Upper lobe of right lung (tissue), 1 donor: ENCODE results near the gene CAMTA1. TPM values are rescaled to one million over a fixed set of nuclear protein-coding genes. Genes with fewer than 3 reads are reported as not detected.

Experiments used
- ATAC-seq: fragments of 200-7000 bp; cut with Tn5 transposase; one replicate; pipeline ENCODE4 v1.9.1; 2020; ENCODE audit warnings: mild to moderate bottlenecking, moderate library complexity
- DNase-seq: peaks from one replicate; pipeline ENCODE4 v3.0.0-alpha.2; 2020
- H3K27ac ChIP-seq: fragments of 200-600 bp; one replicate; pipeline ENCODE4 v1.8.0; 2022
- H3K27me3 ChIP-seq: fragments of 200-600 bp; one replicate; pipeline ENCODE4 v1.8.0; 2022; ENCODE audit warnings: mild to moderate bottlenecking
- H3K36me3 ChIP-seq: fragments of 200-600 bp; one replicate; pipeline ENCODE4 v1.8.0; 2022
- H3K4me1 ChIP-seq: fragments of 200-600 bp; one replicate; pipeline ENCODE4 v1.8.0; 2022
- H3K4me3 ChIP-seq: fragments of 200-600 bp; one replicate; pipeline ENCODE4 v1.8.0; 2022; ENCODE audit warnings: mild to moderate bottlenecking
- H3K9me3 ChIP-seq: fragments of 200-600 bp; one replicate; pipeline ENCODE4 v1.8.0; 2022
- intact Hi-C: fragments of 100-400 bp; cut with DNase I; formaldehyde crosslinking; loops from one replicate; pipeline ENCODE4 v1.11.0; 2022
- total RNA-seq: library from RNA; stranded (reverse); fragmentation: NEBNext Ultra II Directional; extraction: Animal tissue kit (Norgen Biotek cat#: 25700); gene quantifications from one replicate; pipeline ENCODE4 v1.2.1, GENCODE V29; 2021
- TF ChIP-seq, protein P1 (sequence below): fragments of 200-600 bp; IDR thresholded peaks from one replicate; pipeline ENCODE4 v1.8.0; 2022; ENCODE audit warnings: antibody characterized with exemption
- donor health status: DM: no; HTN: yes; CAD: no; lungs with severe emphysema.

The CAMTA1 gene
- total RNA-seq, 1 donor from 2014 or later: 63.4 TPM

DNA sequence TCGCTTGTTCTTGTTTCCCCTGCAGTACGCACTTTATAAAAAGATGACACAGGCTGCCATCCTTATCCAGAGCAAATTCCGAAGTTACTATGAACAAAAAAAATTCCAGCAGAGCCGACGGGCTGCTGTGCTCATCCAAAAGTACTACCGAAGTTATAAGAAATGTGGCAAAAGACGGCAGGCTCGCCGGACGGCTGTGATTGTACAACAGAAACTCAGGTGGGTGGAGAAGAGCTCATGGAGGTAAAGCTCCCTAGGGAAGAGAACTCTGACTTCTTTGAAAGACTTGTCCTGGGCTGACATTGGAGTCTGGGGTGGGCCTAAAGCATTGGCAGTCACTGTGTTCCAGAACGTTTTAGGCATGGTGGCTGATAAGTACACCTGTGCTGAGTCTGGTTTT is 965.9 kb downstream of the CAMTA1 start:
- TF ChIP-seq, protein P1, sequence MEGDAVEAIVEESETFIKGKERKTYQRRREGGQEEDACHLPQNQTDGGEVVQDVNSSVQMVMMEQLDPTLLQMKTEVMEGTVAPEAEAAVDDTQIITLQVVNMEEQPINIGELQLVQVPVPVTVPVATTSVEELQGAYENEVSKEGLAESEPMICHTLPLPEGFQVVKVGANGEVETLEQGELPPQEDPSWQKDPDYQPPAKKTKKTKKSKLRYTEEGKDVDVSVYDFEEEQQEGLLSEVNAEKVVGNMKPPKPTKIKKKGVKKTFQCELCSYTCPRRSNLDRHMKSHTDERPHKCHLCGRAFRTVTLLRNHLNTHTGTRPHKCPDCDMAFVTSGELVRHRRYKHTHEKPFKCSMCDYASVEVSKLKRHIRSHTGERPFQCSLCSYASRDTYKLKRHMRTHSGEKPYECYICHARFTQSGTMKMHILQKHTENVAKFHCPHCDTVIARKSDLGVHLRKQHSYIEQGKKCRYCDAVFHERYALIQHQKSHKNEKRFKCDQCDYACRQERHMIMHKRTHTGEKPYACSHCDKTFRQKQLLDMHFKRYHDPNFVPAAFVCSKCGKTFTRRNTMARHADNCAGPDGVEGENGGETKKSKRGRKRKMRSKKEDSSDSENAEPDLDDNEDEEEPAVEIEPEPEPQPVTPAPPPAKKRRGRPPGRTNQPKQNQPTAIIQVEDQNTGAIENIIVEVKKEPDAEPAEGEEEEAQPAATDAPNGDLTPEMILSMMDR: no peak
- intact Hi-C loops: loop anchor here (5.0 kb wide), 1 partner anchor 84 kb away; no protein-coding TSS in a partner anchor
- no peak overlapping the region for H3K27ac ChIP-seq

DNA sequence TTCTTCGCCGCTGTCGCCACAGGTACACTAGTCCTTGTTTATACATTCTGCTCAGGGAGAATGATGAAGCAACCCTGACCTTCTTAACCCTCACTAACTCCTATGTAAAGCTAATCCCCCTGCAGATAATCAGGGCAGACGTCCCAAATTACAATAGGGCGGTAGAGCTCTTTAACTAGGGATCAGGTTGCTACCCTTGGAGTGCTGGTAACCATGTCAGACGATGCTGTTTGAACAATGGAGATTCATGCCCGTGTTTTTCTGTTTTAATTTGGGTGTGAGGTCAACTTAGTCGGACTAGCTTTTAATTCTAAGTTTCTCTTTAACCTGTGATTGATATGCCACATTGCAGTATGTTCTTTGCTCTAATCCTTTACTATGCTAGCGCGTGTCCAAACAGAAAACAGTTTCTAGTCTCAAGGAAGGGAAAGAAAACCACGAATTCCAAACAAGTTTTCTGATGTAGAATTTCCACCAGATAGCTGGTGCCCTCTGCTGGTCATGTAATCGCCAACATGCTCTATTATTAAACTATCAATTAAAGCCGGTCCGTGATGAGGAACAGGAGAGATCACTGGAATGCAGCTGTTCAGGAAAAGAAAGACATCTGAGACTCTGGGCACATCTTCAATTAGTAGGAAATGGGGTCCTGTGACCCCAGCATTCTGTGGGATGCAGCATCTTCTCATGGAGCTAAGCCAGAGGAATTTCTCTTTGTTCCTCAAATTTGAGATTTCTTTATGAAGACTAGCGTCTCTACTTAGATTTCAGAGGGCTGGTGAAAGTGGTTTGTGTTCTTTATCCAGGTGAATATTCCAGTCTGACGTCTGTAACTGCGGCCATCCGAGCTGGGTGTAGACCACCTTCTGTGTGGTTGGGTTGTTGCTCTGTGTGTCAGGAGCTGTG is 967.5 kb downstream of the CAMTA1 start:
- Histone ChIP-seq H3K36me3 (no peaks in the 10 kb centered on the region), H3K27me3 (no peaks in the 10 kb centered on the region), H3K9me3 (no peaks in the 10 kb centered on the region), H3K4me3 (peak overlapping the region; percentile 27), H3K4me1 (peaks cover 16% of the 10 kb centered on the region), H3K27ac (peak overlapping the region; percentile 2)
- DNase-seq: no peak
- intact Hi-C loops: loop anchor here (5.0 kb wide), 1 partner anchor 85 kb away; no protein-coding TSS in a partner anchor
- peak; percentile 88 for ATAC-seq
- TF ChIP-seq, protein P1: peak; percentile 82

More for the DNA sequence above, 965.9 kb downstream of the CAMTA1 start:
- DNase-seq: no peak
- ATAC-seq: no peak
- H3K36me3 ChIP-seq: no peaks in the 10 kb centered on the region
- H3K4me3 ChIP-seq: no peak overlapping the region
- H3K4me1 ChIP-seq: peaks cover 16% of the 10 kb centered on the region
- no peaks in the 10 kb centered on the region for H3K9me3 ChIP-seq
- no peaks in the 10 kb centered on the region for H3K27me3 ChIP-seq

DNA sequence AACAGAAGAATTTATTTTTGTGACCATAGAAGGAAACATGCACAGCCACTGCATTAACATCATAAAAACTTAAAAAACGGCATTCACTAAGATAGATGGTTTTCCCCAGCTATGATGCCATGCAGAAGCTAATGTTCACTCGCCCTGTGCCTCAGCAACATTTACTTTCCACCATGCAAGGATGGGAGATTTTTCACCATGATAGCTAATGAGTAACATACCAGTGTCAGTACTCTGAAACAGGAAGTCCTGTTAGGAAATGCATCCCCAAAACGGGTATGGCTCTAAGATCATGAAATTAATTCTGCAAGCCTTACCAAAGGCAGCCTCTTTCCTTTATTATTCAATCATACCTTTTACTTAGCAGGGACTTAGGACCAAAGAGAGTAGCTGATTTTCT is 968.4 kb downstream of the CAMTA1 start:
- no peaks in the 10 kb centered on the region for H3K9me3 ChIP-seq
- peaks cover 16% of the 10 kb centered on the region for H3K4me1 ChIP-seq
- TF ChIP-seq, protein P1: no peak
- H3K27ac ChIP-seq: no peak overlapping the region
- ATAC-seq (peak; percentile 36), DNase-seq (no peak)
- H3K4me3 ChIP-seq: no peak overlapping the region
- intact Hi-C loops: loop anchor here (5.0 kb wide), 1 partner anchor 86 kb away; no protein-coding TSS in a partner anchor
- no peaks in the 10 kb centered on the region for H3K36me3 ChIP-seq
- no peaks in the 10 kb centered on the region for H3K27me3 ChIP-seq

DNA sequence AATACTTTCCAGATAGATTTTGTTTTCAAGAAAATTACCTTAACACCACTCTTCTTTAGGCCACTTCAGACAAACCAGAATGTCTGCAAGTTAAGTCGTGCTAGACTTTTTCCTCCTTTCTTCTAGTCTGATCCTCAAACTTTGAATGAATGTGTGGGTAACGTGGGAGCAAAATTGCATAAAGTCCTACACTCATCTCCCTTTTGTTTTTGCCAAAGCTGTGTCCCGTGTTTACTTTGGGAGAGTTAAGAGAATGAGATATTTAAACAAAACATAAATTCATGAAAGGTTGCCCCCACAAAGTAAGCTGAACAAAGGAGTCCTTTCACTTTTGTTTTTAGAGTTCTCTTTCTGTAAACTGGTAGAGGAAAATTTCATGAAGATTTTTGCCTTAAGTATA is 969.0 kb downstream of the CAMTA1 start:
- intact Hi-C loops: loop anchor here (5.0 kb wide), 1 partner anchor 87 kb away; no protein-coding TSS in a partner anchor
- ATAC-seq (no peak), DNase-seq (no peak)
- no peak overlapping the region for H3K27ac ChIP-seq
- TF ChIP-seq, protein P1: no peak
- no peaks in the 10 kb centered on the region for H3K9me3 ChIP-seq
- no peaks in the 10 kb centered on the region for H3K27me3 ChIP-seq
- no peak overlapping the region for H3K4me3 ChIP-seq
- H3K4me1 ChIP-seq: peaks cover 16% of the 10 kb centered on the region
- H3K36me3 ChIP-seq: no peaks in the 10 kb centered on the region

DNA sequence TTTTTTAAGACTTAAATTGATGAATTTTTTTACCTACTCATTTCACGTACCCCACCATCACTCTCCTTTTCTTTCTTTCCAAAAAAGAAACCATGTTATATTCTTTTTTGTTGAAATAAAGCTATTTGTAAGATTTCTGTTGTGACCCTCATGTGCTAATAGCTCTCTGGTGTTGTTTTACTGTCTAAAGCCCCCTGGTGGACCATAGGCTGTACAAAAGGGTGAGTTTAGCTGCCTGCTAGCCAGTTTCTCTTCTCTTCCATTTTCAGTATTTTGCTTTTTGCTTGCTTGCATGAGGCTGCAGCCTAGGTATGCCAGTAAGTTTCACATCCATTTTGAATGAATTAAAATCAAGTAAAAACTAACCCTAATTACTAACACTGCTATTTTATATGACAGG is 970.2 kb downstream of the CAMTA1 start:
- ATAC-seq (no peak), DNase-seq (no peak)
- intact Hi-C loops: no loop called here
- no peak overlapping the region for H3K4me3 ChIP-seq
- H3K36me3 ChIP-seq: no peaks in the 10 kb centered on the region
- H3K27ac ChIP-seq: no peak overlapping the region
- no peaks in the 10 kb centered on the region for H3K27me3 ChIP-seq
- H3K4me1 ChIP-seq: peaks cover 16% of the 10 kb centered on the region
- H3K9me3 ChIP-seq: no peaks in the 10 kb centered on the region
- TF ChIP-seq, protein P1: no peak
